PC-9 (cell line): ENCODE results near the gene CNTN6. TPM values are rescaled to one million over a fixed set of nuclear protein-coding genes. Genes with fewer than 3 reads are reported as not detected.

Source experiments
- BruUV-seq: library from RNA; stranded (reverse); fragments of 400-500 nt; replicated peaks from 2 replicates; lab custom pipeline; 2021; lab: Mats Ljungman, UMichigan
- CTCF ChIA-PET: fragments of 300-600 bp; sonication (Branson Sonifier 250); formaldehyde crosslinking; loops from one replicate; lab custom pipeline; 2022; ENCODE audit warnings: antibody characterized with exemption; lab: Charles Lee
- POLR2A ChIA-PET: fragments of 300-600 bp; sonication (Branson Sonifier 250); formaldehyde crosslinking; loops from one replicate; lab custom pipeline; 2022; ENCODE audit warnings: antibody characterized with exemption; ENCODE audit not compliant: unreplicated experiment; lab: Charles Lee
- DNase-seq, 2 experiments: peaks; one replicate each; pipeline versions ENCODE4 v3.0.0 to v3.0.0-alpha.2; 2015 to 2022; ENCODE audit warnings: mixed read lengths in 1 of 2
- H2AFZ ChIP-seq: fragments of 200-600 bp; sonication (generic); 2 replicates; pipeline ENCODE4 v1.8.1; 2017; ENCODE audit warnings: antibody characterized with exemption
- H3F3A ChIP-seq: fragments of 200-600 bp; sonication (generic); 2 replicates; pipeline ENCODE4 v1.8.1; 2017; ENCODE audit warnings: antibody characterized with exemption, mild to moderate bottlenecking, low read depth; ENCODE audit not compliant: insufficient read depth
- H3K27ac ChIP-seq: fragments of 200-600 bp; sonication (generic); 2 replicates; pipeline ENCODE4 v1.6.1; 2016; ENCODE audit warnings: mixed run types
- H3K27me3 ChIP-seq: fragments of 200-600 bp; sonication (generic); 2 replicates; pipeline ENCODE4 v1.6.1; 2016; ENCODE audit warnings: low read depth, mixed run types; ENCODE audit not compliant: insufficient read depth
- H3K36me3 ChIP-seq: fragments of 200-600 bp; sonication (generic); 2 replicates; pipeline ENCODE4 v1.6.1; 2016; ENCODE audit warnings: low read depth, mixed run types
- H3K4me1 ChIP-seq: fragments of 200-600 bp; sonication (generic); replicated peaks from 2 replicates; pipeline ENCODE4 v1.6.1; 2016; ENCODE audit warnings: mixed run types; ENCODE audit not compliant: insufficient read depth
- H3K4me2 ChIP-seq: fragments of 200-600 bp; sonication (generic); 2 replicates; pipeline ENCODE4 v1.6.1; 2017; ENCODE audit warnings: mixed run types
- H3K4me3 ChIP-seq: fragments of 200-600 bp; sonication (generic); 2 replicates; pipeline ENCODE4 v1.6.1; 2016; ENCODE audit warnings: mixed run types
- H3K79me2 ChIP-seq: fragments of 200-600 bp; sonication (generic); 2 replicates; pipeline ENCODE4 v1.6.1; 2017; ENCODE audit warnings: low read depth, mixed run types
- H3K9me2 ChIP-seq: fragments of 200-600 bp; sonication (generic); 2 replicates; pipeline ENCODE4 v1.8.1; 2017; ENCODE audit warnings: mild to moderate bottlenecking; ENCODE audit not compliant: insufficient read depth
- H3K9me3 ChIP-seq: fragments of 200-600 bp; sonication (generic); 2 replicates; pipeline ENCODE4 v1.8.1; 2016; ENCODE audit warnings: low read depth; ENCODE audit not compliant: insufficient read depth
- H4K20me1 ChIP-seq: fragments of 200-600 bp; sonication (generic); 2 replicates; pipeline ENCODE4 v1.8.1; 2017; ENCODE audit not compliant: insufficient read depth
- CTCF ChIP-seq: fragments of 200-600 bp; sonication (generic); conservative IDR thresholded peaks from 2 replicates; pipeline ENCODE4 v1.6.1; 2017; ENCODE audit warnings: mixed run types, antibody characterized with exemption, mild to moderate bottlenecking, moderate library complexity
- EZH2 ChIP-seq: fragments of 200-600 bp; sonication (generic); IDR thresholded peaks from 2 replicates; pipeline ENCODE4 v1.8.0; 2017; ENCODE audit warnings: antibody characterized with exemption, low read depth
- intact Hi-C: fragments of 100-400 bp; cut with micrococcal nuclease; formaldehyde crosslinking; loops from one replicate; pipeline ENCODE4 v1.10.0; 2022; ENCODE audit not compliant: unreplicated experiment
- total RNA-seq: library from RNA; stranded (reverse); gene quantifications from 2 replicates; pipeline ENCODE4 v1.2.3, GENCODE V29; 2021

CNTN6 gene
- total RNA-seq, 1 experiment from 2014 or later: not detected

GRCh38 chr3:1374471-1374870 lies 281.6 kb downstream of the CNTN6 start:
- no peak overlapping the region for H3K4me3 ChIP-seq
- ChIA-PET CTCF (no interaction called here), POLR2A (no interaction called here)
- no peaks in the 10 kb centered on the region for H3F3A ChIP-seq
- intact Hi-C loops: no loop called here
- H3K9me3 ChIP-seq: no peaks in the 10 kb centered on the region
- H3K4me1 ChIP-seq: no peaks in the 10 kb centered on the region
- H3K4me2 ChIP-seq: no peak overlapping the region
- H3K27me3 ChIP-seq: no peaks in the 10 kb centered on the region
- H4K20me1 ChIP-seq: no peaks in the 10 kb centered on the region
- BruUV-seq: no TSS peak
- TF ChIP-seq EZH2 (no peak), CTCF (no peak)
- H3K27ac ChIP-seq: no peak overlapping the region
- DNase-seq: no peak
- H3K9me2 ChIP-seq: no peaks in the 10 kb centered on the region
- H2AFZ ChIP-seq: no peak overlapping the region
- H3K79me2 ChIP-seq: no peaks in the 10 kb centered on the region
- H3K36me3 ChIP-seq: no peaks in the 10 kb centered on the region

GRCh38 chr3:1375145-1375544 lies 282.3 kb downstream of the CNTN6 start:
- no peaks in the 10 kb centered on the region for H3K27me3 ChIP-seq
- no peak overlapping the region for H3K27ac ChIP-seq
- no peak for TF ChIP-seq CTCF
- no peak for TF ChIP-seq EZH2
- H2AFZ ChIP-seq: no peak overlapping the region
- ChIA-PET CTCF (no interaction called here), POLR2A (no interaction called here)
- H3K79me2 ChIP-seq: no peaks in the 10 kb centered on the region
- no peaks in the 10 kb centered on the region for H3K4me1 ChIP-seq
- H3K4me2 ChIP-seq: no peak overlapping the region
- H3K36me3 ChIP-seq: no peaks in the 10 kb centered on the region
- no peaks in the 10 kb centered on the region for H4K20me1 ChIP-seq
- no TSS peak for BruUV-seq
- no peak for DNase-seq
- intact Hi-C loops: no loop called here
- no peak overlapping the region for H3K4me3 ChIP-seq
- H3K9me2 ChIP-seq: no peaks in the 10 kb centered on the region
- no peaks in the 10 kb centered on the region for H3F3A ChIP-seq
- H3K9me3 ChIP-seq: no peaks in the 10 kb centered on the region

GRCh38 chr3:1380926-1381646 lies 288.3 kb downstream of the CNTN6 start:
- no peaks in the 10 kb centered on the region for H4K20me1 ChIP-seq
- BruUV-seq: no TSS peak
- no peaks in the 10 kb centered on the region for H3F3A ChIP-seq
- H3K36me3 ChIP-seq: no peaks in the 10 kb centered on the region
- DNase-seq: no peak
- TF ChIP-seq EZH2 (no peak), CTCF (no peak)
- H3K9me3 ChIP-seq: no peaks in the 10 kb centered on the region
- no peak overlapping the region for H3K27ac ChIP-seq
- no peaks in the 10 kb centered on the region for H3K79me2 ChIP-seq
- CTCF ChIA-PET: no interaction called here
- no peak overlapping the region for H2AFZ ChIP-seq
- POLR2A ChIA-PET: no interaction called here
- H3K9me2 ChIP-seq: no peaks in the 10 kb centered on the region
- H3K4me3 ChIP-seq: no peak overlapping the region
- H3K4me1 ChIP-seq: no peaks in the 10 kb centered on the region
- H3K27me3 ChIP-seq: no peaks in the 10 kb centered on the region
- no peak overlapping the region for H3K4me2 ChIP-seq
- intact Hi-C loops: no loop called here
